MM.1S (cell line): ENCODE results near the gene STAMBPL1.

Experiments
- DNase-seq: peaks from one replicate; pipeline ENCODE4 v3.0.0-alpha.2; 2015
- H2AFZ ChIP-seq: fragments of 300-600 bp; sonication (generic); 2 replicates; pipeline ENCODE4 v1.6.0; 2016; ENCODE audit warnings: antibody characterized with exemption, low read length
- H3F3A ChIP-seq: fragments of 300-600 bp; sonication (generic); 2 replicates; pipeline ENCODE4 v1.6.1; 2016; ENCODE audit warnings: mild to moderate bottlenecking, antibody characterized with exemption, low read length, moderate library complexity, mixed read lengths; ENCODE audit not compliant: insufficient read depth
- H3K27ac ChIP-seq: fragments of 300-600 bp; sonication (generic); 2 replicates; pipeline ENCODE4 v1.5.1; 2016; ENCODE audit warnings: mild to moderate bottlenecking, low read length
- H3K27me3 ChIP-seq: fragments of 300-600 bp; sonication (generic); replicated peaks from 2 replicates; pipeline ENCODE4 v1.6.0; 2016; ENCODE audit warnings: low read length; ENCODE audit not compliant: insufficient read depth
- H3K36me3 ChIP-seq: fragments of 300-600 bp; sonication (generic); replicated peaks from 2 replicates; pipeline ENCODE4 v1.6.1; 2016; ENCODE audit warnings: mild to moderate bottlenecking, low read length, mixed read lengths; ENCODE audit not compliant: insufficient read depth
- H3K4me1 ChIP-seq: fragments of 300-600 bp; sonication (generic); 2 replicates; pipeline ENCODE4 v1.6.1; 2016; ENCODE audit warnings: low read length, mixed read lengths
- H3K4me2 ChIP-seq: fragments of 300-600 bp; sonication (generic); 2 replicates; pipeline ENCODE4 v1.6.0; 2016; ENCODE audit warnings: low read depth, low read length
- H3K4me3 ChIP-seq: fragments of 300-600 bp; sonication (generic); 2 replicates; pipeline ENCODE4 v1.5.1; 2016; ENCODE audit warnings: low read length, mixed read lengths
- H3K79me2 ChIP-seq: fragments of 300-600 bp; sonication (generic); 2 replicates; pipeline ENCODE4 v1.6.1; 2016; ENCODE audit warnings: mixed run types, low read length, mixed read lengths
- H3K9ac ChIP-seq: fragments of 300-600 bp; sonication (generic); 2 replicates; pipeline ENCODE4 v1.6.1; 2016; ENCODE audit warnings: low read length, mixed read lengths
- H3K9me2 ChIP-seq: fragments of 300-600 bp; sonication (generic); replicated peaks from 2 replicates; pipeline ENCODE4 v1.6.1; 2016; ENCODE audit warnings: mild to moderate bottlenecking, low read length, mixed read lengths; ENCODE audit not compliant: insufficient read depth
- H3K9me3 ChIP-seq: fragments of 300-600 bp; sonication (generic); replicated peaks from 2 replicates; pipeline ENCODE4 v1.6.1; 2016; ENCODE audit warnings: mild to moderate bottlenecking, low read length, mixed read lengths; ENCODE audit not compliant: insufficient read depth
- H4K20me1 ChIP-seq: fragments of 300-600 bp; sonication (generic); 2 replicates; pipeline ENCODE4 v1.6.1; 2016; ENCODE audit warnings: mild to moderate bottlenecking, low read length, moderate library complexity, mixed read lengths; ENCODE audit not compliant: insufficient read depth
- CTCF ChIP-seq: fragments of 300-600 bp; sonication (generic); IDR thresholded peaks from 2 replicates; pipeline ENCODE4 v1.5.1; 2016; ENCODE audit warnings: antibody characterized with exemption, low read length, mixed read lengths
- EZH2 ChIP-seq: fragments of 300-600 bp; sonication (generic); optimal IDR thresholded peaks from 2 replicates; pipeline ENCODE3; 2017; ENCODE audit warnings: low read depth, mild to moderate bottlenecking, antibody characterized with exemption, low read length, mixed read lengths
- EZH2phosphoT487 ChIP-seq: fragments of 300-600 bp; sonication (generic); IDR thresholded peaks from 2 replicates; pipeline ENCODE4 v1.6.1; 2018; ENCODE audit warnings: antibody characterized with exemption, low read length

STAMBPL1 gene

GRCh38 chr10:88936656-88937055 lies 56.6 kb downstream of the STAMBPL1 start:
- H3K9ac ChIP-seq, result no peak overlapping the region
- H3F3A ChIP-seq, result no peaks in the 10 kb centered on the region
- no peak for TF ChIP-seq CTCF
- TF ChIP-seq EZH2, result no peak
- no peak for TF ChIP-seq EZH2phosphoT487
- no peak overlapping the region for H3K27ac ChIP-seq
- no peak overlapping the region for H3K4me2 ChIP-seq
- DNase-seq, result no peak
- H3K4me1 ChIP-seq, result peaks cover 6% of the 10 kb centered on the region; the same call in 1 of the 2 replicates
- H3K4me3 ChIP-seq, result no peak overlapping the region
- no peaks in the 10 kb centered on the region for H3K9me3 ChIP-seq
- no peaks in the 10 kb centered on the region for H3K9me2 ChIP-seq
- H4K20me1 ChIP-seq, result no peaks in the 10 kb centered on the region
- H3K79me2 ChIP-seq, result no peaks in the 10 kb centered on the region
- no peak overlapping the region for H2AFZ ChIP-seq
- H3K27me3 ChIP-seq, result peaks cover 25% of the 10 kb centered on the region
- H3K36me3 ChIP-seq, result no peaks in the 10 kb centered on the region

- Histone ChIP-seq H3K4me1 (peaks cover 6% of the 10 kb centered on the region; the same call in 1 of the 2 replicates), H4K20me1 (0 out of 2 replicates have a peak, but pooled peaks cover 4% of the 10 kb centered on the region), H3K9me2 (no peaks in the 10 kb centered on the region), H3K9ac (no peak overlapping the region), H3K4me2 (no peak overlapping the region), H3K79me2 (no peaks in the 10 kb centered on the region), H3K4me3 (no peak overlapping the region), H3K27ac (no peak overlapping the region), H3K27me3 (peaks cover 39% of the 10 kb centered on the region), H3K36me3 (no peaks in the 10 kb centered on the region), H3F3A (no peaks in the 10 kb centered on the region), H3K9me3 (no peaks in the 10 kb centered on the region), H2AFZ (no peak overlapping the region)
- DNase-seq, result no peak
- TF ChIP-seq EZH2 (no peak), CTCF (no peak), EZH2phosphoT487 (no peak)
Observed at GRCh38 chr10:88938039-88938438, 58.0 kb downstream of the STAMBPL1 start.

- Histone ChIP-seq H3K4me1 (peaks cover 6% of the 10 kb centered on the region; the same call in 1 of the 2 replicates), H3F3A (no peaks in the 10 kb centered on the region), H4K20me1 (0 out of 2 replicates have a peak, but pooled peaks cover 10% of the 10 kb centered on the region), H3K27ac (no peak overlapping the region), H3K9ac (no peak overlapping the region), H3K4me3 (no peak overlapping the region), H3K36me3 (no peaks in the 10 kb centered on the region), H2AFZ (no peak overlapping the region), H3K27me3 (peaks cover 48% of the 10 kb centered on the region), H3K79me2 (no peaks in the 10 kb centered on the region), H3K4me2 (no peak overlapping the region), H3K9me3 (no peaks in the 10 kb centered on the region), H3K9me2 (no peaks in the 10 kb centered on the region)
- no peak for DNase-seq
- TF ChIP-seq EZH2 (no peak), CTCF (no peak), EZH2phosphoT487 (no peak)
Observed at GRCh38 chr10:88938938-88939337, 58.9 kb downstream of the STAMBPL1 start.
